GM12892 (cell line): ENCODE results near the gene DDA1.

Experiments used
- POLR2A ChIP-seq: IDR thresholded peaks from 2 replicates; pipeline ENCODE4 v1.6.1; 2011; ENCODE audit warnings: low read depth, low read length, control low read depth
- POLR2AphosphoS5 ChIP-seq: IDR thresholded peaks from 2 replicates; pipeline ENCODE4 v1.6.1; 2011; ENCODE audit warnings: low read depth, low read length, control low read depth
- TAF1 ChIP-seq: IDR thresholded peaks from 2 replicates; pipeline ENCODE4 v1.6.1; 2011; ENCODE audit warnings: low read depth, mild to moderate bottlenecking, control low read depth, low read length, borderline replicate concordance

DNA sequence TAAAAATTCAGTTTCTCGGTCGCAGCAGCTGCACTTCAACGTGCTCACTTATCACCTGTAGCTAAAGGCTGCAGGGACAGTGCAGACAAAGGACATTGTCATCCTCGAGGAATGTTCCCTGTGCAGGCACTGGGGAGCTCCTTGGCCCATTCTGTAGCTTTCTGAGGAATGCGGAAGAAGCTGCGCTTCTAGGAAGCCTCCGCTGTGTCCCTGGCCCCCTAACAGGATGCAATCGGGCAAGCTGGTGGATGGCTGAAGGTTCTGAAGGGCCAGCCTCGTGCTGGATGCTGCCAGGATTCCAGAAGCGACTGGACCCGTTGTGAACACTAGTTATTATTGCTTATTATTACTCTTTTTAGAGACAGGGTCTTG lies 17.2 kb downstream of the DDA1 start:
- TF ChIP-seq POLR2A (no peak), TAF1 (no peak), POLR2AphosphoS5 (no peak)
